ENCODE measurements around the gene SACM1L.

DNA sequence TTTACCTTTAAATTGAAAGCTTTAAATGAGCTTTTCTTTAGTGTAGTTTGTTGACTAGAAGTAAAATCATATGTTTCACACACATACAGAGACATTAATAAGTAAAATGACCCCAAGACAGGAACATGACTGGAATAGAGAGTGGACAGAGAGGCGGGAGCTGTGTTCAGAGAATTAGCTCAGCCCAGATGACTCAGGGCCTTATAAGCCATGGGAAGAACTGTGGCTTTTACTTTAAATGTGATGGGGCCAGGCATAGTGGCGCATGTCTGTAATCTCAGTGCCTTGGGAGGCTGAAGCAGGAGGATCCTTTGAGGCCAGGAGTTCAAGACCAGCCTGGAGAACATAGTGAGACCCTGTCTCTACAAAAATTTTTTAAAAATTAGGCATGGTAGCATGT is 26.7 kb downstream of the SACM1L start:
- no peak for TF ChIP-seq FOXK2 (IDR thresholded peaks at IDR 0.05)
- TF ChIP-seq TARDBP (IDR thresholded peaks at IDR 0.05): no peak
- no peak for TF ChIP-seq SP1 (IDR thresholded peaks at IDR 0.05)
- no peak for TF ChIP-seq BHLHE40 (IDR thresholded peaks at IDR 0.05; ENCODE audit: borderline replicate concordance)
- no peak for TF ChIP-seq ARNT (IDR thresholded peaks at IDR 0.05)
- TF ChIP-seq FOXM1 (IDR thresholded peaks at IDR 0.05; ENCODE audit: borderline replicate concordance): no peak
- TF ChIP-seq ZNF384 (IDR thresholded peaks at IDR 0.05): no peak
- TF ChIP-seq FOXA1 (IDR thresholded peaks at IDR 0.05): no peak
- TF ChIP-seq ELF4 (IDR thresholded peaks at IDR 0.05): no peak
- no peak for TF ChIP-seq HDGF (IDR thresholded peaks at IDR 0.05; ENCODE audit: borderline replicate concordance)
